ENCODE results near the gene CFAP410. TPM values are rescaled to one million over a fixed set of nuclear protein-coding genes. Genes with fewer than 3 reads are reported as not detected.

CFAP410 gene
- total RNA-seq, 2 donors from 2014 or later, result 19.8 to 21.4 TPM

DNA sequence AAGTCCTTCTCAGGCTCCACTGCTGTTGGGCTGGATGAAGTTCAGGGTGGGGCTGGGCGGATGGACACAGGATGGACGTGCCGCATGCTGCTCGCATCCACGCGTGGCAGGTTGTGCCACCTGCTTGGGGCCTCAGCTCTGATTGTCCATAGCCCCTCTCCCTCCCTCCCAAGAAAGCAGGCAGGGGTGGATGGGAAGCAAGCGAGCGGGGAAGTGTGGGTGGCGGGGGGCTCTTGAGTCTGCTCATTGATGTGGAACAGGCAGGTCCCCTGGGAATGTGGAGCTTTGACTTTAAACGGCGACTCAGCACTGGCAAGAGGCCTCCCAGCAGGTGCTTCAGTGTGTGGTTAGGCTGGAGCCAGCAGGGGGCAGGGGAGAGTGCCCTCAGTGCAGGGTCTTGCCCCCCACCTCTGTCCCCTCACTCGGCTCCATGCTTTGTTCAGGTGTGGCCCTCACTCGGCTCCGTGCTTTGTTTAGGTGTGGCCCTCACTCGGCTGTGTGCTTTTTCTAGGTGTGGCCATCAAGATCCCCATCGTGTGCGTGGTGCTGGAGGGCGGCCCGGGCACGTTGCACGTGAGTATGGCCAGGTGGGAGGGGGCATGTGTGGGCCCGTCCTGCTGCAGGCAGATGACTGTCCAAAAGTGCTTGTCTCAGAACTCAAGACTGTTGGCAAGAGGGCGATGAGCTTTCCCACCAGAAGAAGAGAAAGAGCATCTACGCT, 38.2 kb upstream of the CFAP410 start:
- intact Hi-C loops (cut with DNase I), result no loop called here
- Histone ChIP-seq H3K36me3 (no peaks in the 10 kb centered on the region), H3K9ac (ENCODE audit: low read depth in 2 of 2, low read length in 2 of 2) (no peak overlapping the region), H3K27me3 (no peaks in the 10 kb centered on the region), H3K4me1 (no peaks in the 10 kb centered on the region), H3K9me3 (no peaks in the 10 kb centered on the region), H3K4me3 (no peak overlapping the region), H3K27ac (no peak overlapping the region)
- no peak for DNase-seq
- TF ChIP-seq, protein P1, sequence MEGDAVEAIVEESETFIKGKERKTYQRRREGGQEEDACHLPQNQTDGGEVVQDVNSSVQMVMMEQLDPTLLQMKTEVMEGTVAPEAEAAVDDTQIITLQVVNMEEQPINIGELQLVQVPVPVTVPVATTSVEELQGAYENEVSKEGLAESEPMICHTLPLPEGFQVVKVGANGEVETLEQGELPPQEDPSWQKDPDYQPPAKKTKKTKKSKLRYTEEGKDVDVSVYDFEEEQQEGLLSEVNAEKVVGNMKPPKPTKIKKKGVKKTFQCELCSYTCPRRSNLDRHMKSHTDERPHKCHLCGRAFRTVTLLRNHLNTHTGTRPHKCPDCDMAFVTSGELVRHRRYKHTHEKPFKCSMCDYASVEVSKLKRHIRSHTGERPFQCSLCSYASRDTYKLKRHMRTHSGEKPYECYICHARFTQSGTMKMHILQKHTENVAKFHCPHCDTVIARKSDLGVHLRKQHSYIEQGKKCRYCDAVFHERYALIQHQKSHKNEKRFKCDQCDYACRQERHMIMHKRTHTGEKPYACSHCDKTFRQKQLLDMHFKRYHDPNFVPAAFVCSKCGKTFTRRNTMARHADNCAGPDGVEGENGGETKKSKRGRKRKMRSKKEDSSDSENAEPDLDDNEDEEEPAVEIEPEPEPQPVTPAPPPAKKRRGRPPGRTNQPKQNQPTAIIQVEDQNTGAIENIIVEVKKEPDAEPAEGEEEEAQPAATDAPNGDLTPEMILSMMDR (IDR thresholded peaks at IDR 0.05), result no peak

DNA sequence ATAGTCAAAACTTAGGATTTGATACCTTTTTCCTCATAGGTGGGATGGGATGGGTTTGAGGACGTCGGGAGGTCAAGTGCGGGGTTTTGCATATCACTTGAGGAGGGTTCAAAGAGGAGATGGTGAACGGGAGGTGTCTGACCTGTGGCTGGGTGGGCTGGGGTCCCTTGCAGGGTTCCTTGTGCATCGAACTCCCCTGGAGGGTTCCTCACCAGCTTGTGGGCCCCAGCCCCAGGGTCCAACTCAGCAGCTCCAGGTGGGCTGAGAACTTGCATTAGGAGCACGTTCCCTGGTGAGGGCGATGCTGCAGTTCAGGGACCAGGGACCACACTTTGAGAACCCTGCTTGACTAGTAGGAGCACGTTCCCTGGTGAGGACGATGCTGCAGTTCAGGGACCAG, 37.4 kb upstream of the CFAP410 start:
- Histone ChIP-seq H3K4me1 (no peaks in the 10 kb centered on the region), H3K9me3 (no peaks in the 10 kb centered on the region), H3K36me3 (no peaks in the 10 kb centered on the region), H3K4me3 (no peak overlapping the region), H3K27me3 (no peaks in the 10 kb centered on the region), H3K9ac (ENCODE audit: low read depth in 2 of 2, low read length in 2 of 2) (no peak overlapping the region), H3K27ac (no peak overlapping the region)
- DNase-seq, result no peak
- intact Hi-C loops (cut with DNase I), result no loop called here
- TF ChIP-seq, protein P1 (IDR thresholded peaks at IDR 0.05), result no peak

DNA sequence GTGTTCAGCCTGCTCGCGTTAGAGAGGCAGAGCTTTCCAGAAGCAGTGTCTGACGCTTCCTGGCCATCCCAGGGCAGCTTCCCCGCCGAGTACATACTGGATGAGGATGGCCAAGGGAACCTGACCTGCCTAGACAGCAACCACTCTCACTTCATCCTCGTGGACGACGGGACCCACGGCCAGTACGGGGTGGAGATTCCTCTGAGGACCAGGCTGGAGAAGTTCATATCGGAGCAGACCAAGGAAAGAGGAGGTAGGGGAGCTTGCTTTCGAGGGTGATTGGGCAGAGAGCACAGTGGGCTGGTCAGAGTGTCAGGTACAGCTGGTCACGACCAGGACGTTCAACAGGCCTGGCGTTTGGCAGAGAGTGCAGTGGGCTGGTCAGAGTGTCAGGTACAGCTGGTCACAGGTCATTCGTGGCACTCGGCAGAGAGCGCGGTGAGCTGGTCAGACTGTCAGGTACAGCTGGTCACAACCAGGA, 36.6 kb upstream of the CFAP410 start:
- H3K27me3 ChIP-seq, result no peaks in the 10 kb centered on the region
- no peak overlapping the region for H3K27ac ChIP-seq
- no peak overlapping the region for H3K4me3 ChIP-seq
- no peak for DNase-seq
- H3K4me1 ChIP-seq, result no peaks in the 10 kb centered on the region
- H3K9me3 ChIP-seq, result no peaks in the 10 kb centered on the region
- no peaks in the 10 kb centered on the region for H3K36me3 ChIP-seq
- TF ChIP-seq, protein P1 (IDR thresholded peaks at IDR 0.05), result no peak
- intact Hi-C loops (cut with DNase I), result no loop called here
- H3K9ac ChIP-seq (ENCODE audit: low read depth in 2 of 2, low read length in 2 of 2), result no peak overlapping the region

DNA sequence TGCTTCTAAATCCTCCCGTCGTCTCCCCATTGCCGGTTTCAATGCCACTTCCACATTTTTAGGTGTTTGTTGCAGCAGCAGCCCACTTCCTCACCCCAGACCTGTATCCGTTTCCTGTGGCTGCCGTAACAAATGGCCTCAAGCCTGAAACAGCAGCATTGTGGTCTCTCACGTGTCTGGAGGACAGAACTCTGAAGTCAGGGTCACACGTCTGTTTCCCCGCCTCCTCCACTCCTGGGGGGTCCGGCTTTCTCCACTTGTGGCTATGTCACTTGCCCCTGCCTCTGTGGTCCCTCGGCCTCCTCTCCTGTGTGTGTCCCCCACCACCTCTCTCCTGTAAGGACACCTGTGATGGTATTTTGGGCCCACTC, 36.1 kb upstream of the CFAP410 start:
- H3K4me1 ChIP-seq, result no peaks in the 10 kb centered on the region
- TF ChIP-seq, protein P1 (IDR thresholded peaks at IDR 0.05), result no peak
- no peaks in the 10 kb centered on the region for H3K27me3 ChIP-seq
- intact Hi-C loops (cut with DNase I), result no loop called here
- no peak overlapping the region for H3K9ac ChIP-seq (ENCODE audit: low read depth in 2 of 2, low read length in 2 of 2)
- no peak overlapping the region for H3K27ac ChIP-seq
- H3K36me3 ChIP-seq, result no peaks in the 10 kb centered on the region
- DNase-seq, result no peak
- H3K9me3 ChIP-seq, result no peaks in the 10 kb centered on the region
- H3K4me3 ChIP-seq, result no peak overlapping the region

DNA sequence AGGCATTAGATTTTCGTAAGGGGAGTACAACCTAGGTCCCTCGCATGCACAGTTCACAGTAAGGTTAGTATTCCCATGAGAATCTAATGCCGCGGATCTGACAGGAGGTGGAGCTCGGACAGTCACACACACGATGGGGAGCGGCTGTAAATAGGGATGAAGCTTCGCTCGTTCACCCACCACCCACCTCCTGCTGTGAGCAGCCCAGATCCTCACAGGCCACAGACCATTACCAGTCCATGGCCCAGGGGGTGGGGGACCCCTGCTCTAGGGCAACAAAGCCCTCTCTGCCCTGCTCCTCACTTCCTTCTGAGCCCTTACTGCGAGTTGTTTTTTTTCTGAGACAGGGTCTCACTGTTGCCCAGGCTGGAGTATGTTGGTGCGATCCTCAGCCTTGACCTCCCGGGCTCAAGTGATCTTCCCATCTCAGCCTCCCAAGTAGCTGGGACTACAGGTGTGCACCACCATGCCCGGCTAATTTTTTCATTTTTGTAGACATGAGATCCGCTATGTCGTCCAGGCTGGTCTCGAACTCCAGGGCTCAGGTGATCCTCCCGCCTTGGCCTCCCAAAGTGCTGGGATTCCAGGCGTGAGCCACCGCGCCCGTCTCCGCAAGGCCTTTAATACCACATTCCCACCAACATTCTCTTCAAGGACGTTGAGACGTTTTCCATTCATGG, 35.6 kb upstream of the CFAP410 start:
- DNase-seq, result no peak
- intact Hi-C loops (cut with DNase I), result no loop called here

More for the DNA sequence above, 35.6 kb upstream of the CFAP410 start:
- TF ChIP-seq, protein P1 (IDR thresholded peaks at IDR 0.05), result no peak
- Histone ChIP-seq H3K4me1 (no peaks in the 10 kb centered on the region), H3K4me3 (no peak overlapping the region), H3K36me3 (no peaks in the 10 kb centered on the region), H3K27ac (no peak overlapping the region), H3K9ac (ENCODE audit: low read depth in 2 of 2, low read length in 2 of 2) (no peak overlapping the region), H3K27me3 (no peaks in the 10 kb centered on the region), H3K9me3 (no peaks in the 10 kb centered on the region)

All from colonic mucosa (tissue), 4 donors.